T47D (cell line): ENCODE data around the gene FAM20C.

Experiments used
- DNase-seq, 2 experiments: peaks; one replicate each; pipeline versions ENCODE4 v3.0.0 to v3.0.0-alpha.2; 2011 to 2012; ENCODE audit warnings: low read depth in 1 of 2, low spot score in 1 of 2
- JUND ChIP-seq: IDR thresholded peaks from 2 replicates; pipeline ENCODE4 v1.6.1; 2012; ENCODE audit warnings: low read depth
- in situ Hi-C: cut with HindIII; loops from 2 replicates; pipeline ENCODE4 v1.10.0; 2016; ENCODE audit warnings: low sequenced_read_pairs, low pct_unique_long_range_greater_than_20kb

The FAM20C gene

DNA sequence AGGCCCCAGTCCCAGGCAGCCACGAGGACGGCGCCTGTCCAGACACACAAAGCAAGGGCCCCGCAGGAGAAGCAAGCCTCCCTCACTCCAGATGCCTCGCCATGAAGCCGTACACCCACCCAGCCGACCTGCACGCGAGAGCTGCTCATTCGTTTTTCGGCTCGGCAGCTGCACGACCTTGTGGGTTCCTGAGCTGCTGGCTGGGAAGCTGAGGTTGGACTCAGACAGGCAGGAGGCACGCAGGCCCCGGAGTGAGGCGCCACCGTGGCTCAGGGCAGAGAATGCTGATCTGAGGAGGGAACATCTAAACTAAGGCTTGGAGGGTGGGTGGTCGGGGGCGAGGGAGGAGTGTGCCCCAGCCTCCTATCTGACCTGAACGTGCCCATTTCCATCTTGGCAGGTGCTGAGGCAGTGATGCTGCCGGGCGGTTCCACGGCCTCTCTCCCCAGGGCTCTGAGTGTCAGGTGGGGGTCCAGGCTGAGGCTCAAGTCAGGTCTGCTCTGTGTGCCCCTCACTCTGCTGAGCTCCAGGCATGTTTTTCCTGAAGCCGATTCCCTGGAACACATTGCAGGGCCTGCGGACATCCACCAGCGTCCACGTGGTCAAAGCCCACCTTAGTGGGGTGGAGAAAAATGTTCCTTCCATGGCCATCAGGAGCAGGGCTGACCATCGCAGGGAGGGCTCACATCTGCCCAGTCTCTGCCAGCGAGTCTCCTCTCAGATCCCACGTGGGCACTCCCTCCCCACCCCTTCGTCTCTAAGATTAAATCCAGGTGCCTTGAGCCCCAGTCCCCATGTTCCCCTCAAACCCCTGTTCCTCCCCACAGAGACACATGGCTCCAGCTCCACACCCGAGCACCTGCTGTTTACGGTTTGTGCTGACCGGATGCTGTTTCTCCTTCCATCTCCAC is 28.1 kb upstream of the FAM20C start:
- DNase-seq: no peak
- no peak for TF ChIP-seq JUND
- in situ Hi-C loops: no loop called here

GRCh38 chr7:164882-165660 is 27.3 kb upstream of the FAM20C start:
- DNase-seq: peak in 1 of 2 experiments; percentile 39
- in situ Hi-C loops: no loop called here
- TF ChIP-seq JUND: no peak

GRCh38 chr7:165661-166337 is 26.6 kb upstream of the FAM20C start:
- no peak for TF ChIP-seq JUND
- in situ Hi-C loops: no loop called here
- no peak for DNase-seq

DNA sequence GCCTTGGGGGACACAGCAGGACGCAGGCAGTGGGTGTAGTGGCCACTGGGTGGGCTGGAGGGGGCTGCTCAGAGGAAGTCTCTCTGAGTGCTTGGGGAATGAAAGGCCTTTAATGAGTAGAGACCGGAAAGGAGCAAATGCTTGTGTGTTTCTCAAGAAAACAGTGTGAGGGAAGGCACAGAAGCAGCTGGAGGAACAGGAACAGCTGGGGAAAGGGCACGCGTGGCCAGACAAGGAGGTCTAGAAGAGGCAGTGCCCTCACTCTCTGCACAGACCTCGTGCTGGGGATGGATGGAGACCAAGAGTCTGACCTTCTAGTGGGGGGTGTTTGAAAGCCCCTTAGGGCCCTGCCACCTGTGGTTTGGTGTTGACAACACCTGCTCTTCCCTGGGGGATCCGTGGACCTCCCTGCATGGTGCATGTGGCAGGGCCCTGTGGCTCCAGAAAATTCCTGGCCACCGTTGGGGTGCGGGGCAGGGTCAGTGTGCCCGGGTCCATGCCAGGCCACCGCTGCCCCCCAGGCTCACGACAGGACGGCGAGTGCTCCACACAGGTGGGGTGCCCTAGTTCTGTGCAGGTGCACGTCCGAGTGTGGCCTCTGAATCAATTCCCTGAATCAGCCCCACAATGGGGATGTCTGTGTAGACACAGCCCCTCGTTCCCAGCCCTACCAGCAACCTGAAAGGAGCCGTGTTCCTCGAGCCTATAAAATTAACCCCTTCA is 25.9 kb upstream of the FAM20C start:
- TF ChIP-seq JUND: no peak
- in situ Hi-C loops: no loop called here
- peak in 1 of 2 experiments; percentile 28 for DNase-seq

DNA sequence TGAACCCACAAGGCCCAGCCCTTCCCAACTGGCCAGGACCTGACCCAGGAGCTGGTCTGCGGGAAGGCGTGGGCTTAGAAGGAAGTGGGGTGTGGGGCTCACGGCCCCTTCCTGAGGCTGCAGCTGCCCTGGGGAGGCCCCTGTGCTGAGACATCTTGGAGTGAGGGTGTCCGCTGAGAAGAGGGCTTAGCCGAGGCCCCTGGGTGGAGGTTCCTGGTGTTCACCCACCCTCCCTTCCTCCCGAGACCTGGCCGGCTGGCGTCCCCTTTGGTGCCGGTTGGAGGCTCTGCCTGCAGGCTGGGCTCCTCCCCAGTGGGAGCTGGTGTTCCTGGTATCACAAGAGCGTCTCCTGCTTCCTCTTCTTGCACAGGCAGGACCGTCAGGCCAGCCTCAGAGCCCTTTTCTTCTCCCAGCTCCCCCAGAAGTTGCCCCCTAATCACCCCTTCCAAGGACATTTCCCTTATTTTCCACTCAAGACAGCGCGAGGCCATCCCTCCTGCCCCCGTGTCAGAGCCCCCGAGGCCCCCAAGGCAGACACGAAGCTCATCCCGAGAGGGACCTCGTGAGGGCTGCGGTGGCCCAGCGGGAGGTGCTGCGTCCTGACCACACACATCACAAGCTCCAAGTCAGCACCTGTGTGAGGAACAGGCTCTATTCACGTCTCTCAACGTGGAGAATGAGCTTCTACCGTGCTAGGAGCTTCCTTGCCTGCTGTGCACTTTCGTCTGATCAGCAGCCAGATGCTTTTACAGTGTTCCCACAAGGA is 25.1 kb upstream of the FAM20C start:
- TF ChIP-seq JUND: no peak
- in situ Hi-C loops: no loop called here
- DNase-seq: no peak

DNA sequence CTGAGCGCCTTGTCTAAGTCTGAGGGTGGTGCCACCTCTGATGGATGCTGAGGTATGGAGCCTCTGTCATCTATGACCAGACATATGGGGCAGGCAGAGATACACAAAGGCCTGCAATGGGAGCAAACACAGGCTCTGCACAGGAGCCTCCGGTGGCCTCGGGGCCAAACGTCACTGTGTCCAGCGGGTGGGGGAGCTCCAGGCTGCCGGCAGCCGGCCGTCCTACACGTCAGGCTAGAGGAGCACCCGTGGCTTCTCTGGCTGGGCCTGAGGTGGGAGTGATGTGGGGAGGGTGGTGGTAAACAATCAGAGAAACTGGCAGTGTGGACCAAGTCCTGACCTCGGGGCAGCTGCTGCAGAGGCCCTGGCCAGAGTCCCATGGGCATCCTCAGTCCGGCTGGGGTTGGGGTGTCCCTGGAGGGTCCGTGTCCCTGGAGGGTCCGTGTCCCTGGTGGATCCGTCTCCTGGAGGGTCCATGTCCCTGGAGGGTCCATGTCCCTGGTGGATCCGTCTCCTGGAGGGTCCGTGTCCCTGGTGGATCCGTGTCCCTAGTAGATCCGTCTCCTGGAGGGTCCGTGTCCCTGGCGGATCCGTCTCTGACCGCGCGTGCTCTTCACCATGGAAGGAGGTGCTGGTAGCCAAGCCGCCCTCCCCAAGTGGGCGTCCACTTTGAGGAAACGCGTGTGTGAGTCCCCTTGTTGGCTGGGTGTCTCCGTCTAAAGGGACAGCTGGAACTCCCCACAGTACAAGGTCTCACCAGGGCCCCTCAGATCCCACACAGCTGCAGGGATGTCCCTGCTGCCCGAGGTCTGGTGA is 24.2 kb upstream of the FAM20C start:
- TF ChIP-seq JUND: no peak
- in situ Hi-C loops: no loop called here
- no peak for DNase-seq

GRCh38 chr7:169276-170172 is 22.8 kb upstream of the FAM20C start:
- in situ Hi-C loops: no loop called here
- no peak for DNase-seq
- TF ChIP-seq JUND: no peak

GRCh38 chr7:170551-171363 is 21.6 kb upstream of the FAM20C start:
- in situ Hi-C loops: no loop called here
- TF ChIP-seq JUND: no peak
- DNase-seq: no peak

DNA sequence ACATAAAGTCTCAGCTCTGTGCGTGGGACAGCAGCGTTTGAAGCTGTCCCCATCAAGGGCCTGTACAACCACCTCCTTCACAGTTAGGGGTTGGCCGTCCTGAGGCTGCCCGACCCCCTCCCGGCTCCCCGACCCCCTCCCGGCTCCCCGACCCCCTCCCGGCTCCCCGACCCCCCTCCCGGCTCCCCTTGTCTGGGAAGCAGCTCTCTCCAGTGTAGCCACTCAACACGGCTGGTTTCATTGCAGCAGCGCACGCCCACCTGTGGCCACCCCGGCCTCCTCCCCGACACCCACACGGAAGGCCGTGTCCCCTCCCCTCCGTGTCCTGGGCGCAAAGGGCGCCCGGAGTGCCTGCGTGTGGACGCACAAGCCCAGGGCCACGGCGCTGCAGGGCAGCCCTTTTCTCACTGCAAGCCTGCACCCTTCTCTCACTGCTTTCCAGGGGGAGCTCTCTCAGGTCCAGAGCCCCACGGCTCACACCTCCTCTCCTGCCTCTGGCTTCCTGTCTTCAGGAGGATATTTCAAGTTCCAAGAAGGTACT is 20.9 kb upstream of the FAM20C start:
- DNase-seq: no peak
- in situ Hi-C loops: no loop called here
- TF ChIP-seq JUND: no peak
